BJ (cell line): ENCODE data around the gene BCAS3. TPM values are rescaled to one million over a fixed set of nuclear protein-coding genes. Genes with fewer than 3 reads are reported as not detected.
A peak's percentile ranks its signal among the peaks of the same experiment; 100 is the strongest.

ENCODE experiments used
- CTCF ChIA-PET: fragments of 350-600 bp; formaldehyde crosslinking; extraction: SDS; loops from one replicate; lab custom pipeline; 2021; ENCODE audit warnings: antibody characterized with exemption, inconsistent platforms; lab: Yijun Ruan, JAX
- POLR2A ChIA-PET: fragments of 300-600 bp; sonication (Branson Sonifier 250); formaldehyde crosslinking; extraction: SDS; loops from one replicate; lab custom pipeline; 2021; ENCODE audit warnings: antibody characterized with exemption; lab: Charles Lee
- DNase-seq: peaks from one replicate; pipeline ENCODE4 v3.0.0-alpha.2; 2011; ENCODE audit warnings: low read depth
- H3K27me3 ChIP-seq: 2 replicates; pipeline ENCODE4 v1.6.0; 2011; ENCODE audit warnings: low read length; ENCODE audit not compliant: control insufficient read depth, insufficient read depth
- H3K36me3 ChIP-seq: 2 replicates; pipeline ENCODE4 v1.5.1; 2011; ENCODE audit warnings: low read length; ENCODE audit not compliant: control insufficient read depth, insufficient read depth
- H3K4me3 ChIP-seq: 2 replicates; pipeline ENCODE4 v1.5.1; 2011; ENCODE audit warnings: low read depth, mild to moderate bottlenecking, control low read depth, low read length
- polyA plus RNA-seq: library from polyadenylated mRNA; depleted of rRNA; stranded (reverse); fragments of >200 nt; gene quantifications from 2 replicates; pipeline ENCODE4 v1.2.3, GENCODE V29; 2011
- TF ChIP-seq, protein P1 (sequence below): IDR thresholded peaks from 2 replicates; pipeline ENCODE4 v1.5.1; 2011; ENCODE audit warnings: low read depth, mild to moderate bottlenecking, control low read depth, inconsistent platforms, low read length, moderate library complexity; ENCODE audit not compliant: insufficient read depth

BCAS3 gene
- polyA plus RNA-seq, 1 experiment: 19.5 TPM

DNA sequence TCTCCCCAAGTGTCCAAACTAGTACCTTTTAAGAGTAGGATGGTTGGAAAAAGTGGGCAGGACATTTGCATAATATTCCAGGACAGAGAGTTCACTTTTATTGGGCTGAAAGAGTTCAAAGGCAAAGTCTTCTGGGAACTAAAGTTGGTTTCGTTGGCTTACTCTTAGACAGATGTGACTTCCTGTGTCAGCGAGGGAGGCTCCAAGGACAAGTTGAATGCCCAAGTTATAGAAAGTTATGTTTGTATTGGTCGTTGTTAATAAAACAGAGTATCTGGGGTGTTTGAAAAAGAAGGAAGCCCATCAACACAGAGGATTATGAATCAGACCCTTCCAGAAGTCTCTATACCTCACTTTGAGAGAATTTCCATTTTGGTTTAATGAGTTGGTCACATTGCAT is 604.7 kb downstream of the BCAS3 start:
- CTCF ChIA-PET: no interaction called here
- TF ChIP-seq, protein P1, sequence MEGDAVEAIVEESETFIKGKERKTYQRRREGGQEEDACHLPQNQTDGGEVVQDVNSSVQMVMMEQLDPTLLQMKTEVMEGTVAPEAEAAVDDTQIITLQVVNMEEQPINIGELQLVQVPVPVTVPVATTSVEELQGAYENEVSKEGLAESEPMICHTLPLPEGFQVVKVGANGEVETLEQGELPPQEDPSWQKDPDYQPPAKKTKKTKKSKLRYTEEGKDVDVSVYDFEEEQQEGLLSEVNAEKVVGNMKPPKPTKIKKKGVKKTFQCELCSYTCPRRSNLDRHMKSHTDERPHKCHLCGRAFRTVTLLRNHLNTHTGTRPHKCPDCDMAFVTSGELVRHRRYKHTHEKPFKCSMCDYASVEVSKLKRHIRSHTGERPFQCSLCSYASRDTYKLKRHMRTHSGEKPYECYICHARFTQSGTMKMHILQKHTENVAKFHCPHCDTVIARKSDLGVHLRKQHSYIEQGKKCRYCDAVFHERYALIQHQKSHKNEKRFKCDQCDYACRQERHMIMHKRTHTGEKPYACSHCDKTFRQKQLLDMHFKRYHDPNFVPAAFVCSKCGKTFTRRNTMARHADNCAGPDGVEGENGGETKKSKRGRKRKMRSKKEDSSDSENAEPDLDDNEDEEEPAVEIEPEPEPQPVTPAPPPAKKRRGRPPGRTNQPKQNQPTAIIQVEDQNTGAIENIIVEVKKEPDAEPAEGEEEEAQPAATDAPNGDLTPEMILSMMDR: no peak
- Histone ChIP-seq H3K27me3 (no peaks in the 10 kb centered on the region), H3K4me3 (no peak overlapping the region), H3K36me3 (no peaks in the 10 kb centered on the region; the same call in 1 of the 2 replicates)
- POLR2A ChIA-PET: interaction anchor here (0.7 kb wide), 1 partner anchor 1204 kb away, joined by 4 read pairs; no protein-coding TSS in a partner anchor
- no peak for DNase-seq

DNA sequence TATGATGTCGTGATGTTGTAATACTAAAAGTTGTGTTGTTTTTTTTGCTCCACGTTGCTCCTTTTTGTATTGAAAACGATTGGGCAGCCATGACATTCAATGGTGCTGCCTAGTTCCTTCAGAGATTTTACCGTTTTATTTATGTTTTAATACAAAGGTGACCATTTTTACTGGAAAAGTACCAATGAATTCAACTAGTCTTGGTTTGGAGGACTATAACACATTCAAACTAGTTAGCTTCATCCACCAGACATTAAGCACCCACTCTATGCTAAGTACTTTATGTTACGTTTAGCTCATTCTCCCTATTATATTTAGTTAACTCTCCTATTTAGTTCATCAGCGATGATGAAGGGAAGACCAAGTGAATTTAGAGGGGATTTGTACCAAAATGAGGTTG is 605.4 kb downstream of the BCAS3 start:
- POLR2A ChIA-PET: no interaction called here
- H3K4me3 ChIP-seq: no peak overlapping the region
- H3K36me3 ChIP-seq: no peaks in the 10 kb centered on the region; the same call in 1 of the 2 replicates
- CTCF ChIA-PET: interaction anchor here (0.6 kb wide), 1 partner anchor 108 kb away, joined by 3 read pairs; no protein-coding TSS in a partner anchor
- DNase-seq: no peak
- TF ChIP-seq, protein P1: no peak
- H3K27me3 ChIP-seq: no peaks in the 10 kb centered on the region

GRCh38 chr17:61284174-61284573 is 606.5 kb downstream of the BCAS3 start:
- TF ChIP-seq, protein P1: no peak
- DNase-seq: peak; percentile 64
- H3K36me3 ChIP-seq: no peaks in the 10 kb centered on the region
- H3K27me3 ChIP-seq: no peaks in the 10 kb centered on the region
- no peak overlapping the region for H3K4me3 ChIP-seq
- ChIA-PET CTCF (interaction anchor here (0.8 to 1.4 kb wide), 4 partner anchors 9 to 22 kb away, joined by 3 to 4 read pairs (median 3); no protein-coding TSS in a partner anchor), POLR2A (no interaction called here)

DNA sequence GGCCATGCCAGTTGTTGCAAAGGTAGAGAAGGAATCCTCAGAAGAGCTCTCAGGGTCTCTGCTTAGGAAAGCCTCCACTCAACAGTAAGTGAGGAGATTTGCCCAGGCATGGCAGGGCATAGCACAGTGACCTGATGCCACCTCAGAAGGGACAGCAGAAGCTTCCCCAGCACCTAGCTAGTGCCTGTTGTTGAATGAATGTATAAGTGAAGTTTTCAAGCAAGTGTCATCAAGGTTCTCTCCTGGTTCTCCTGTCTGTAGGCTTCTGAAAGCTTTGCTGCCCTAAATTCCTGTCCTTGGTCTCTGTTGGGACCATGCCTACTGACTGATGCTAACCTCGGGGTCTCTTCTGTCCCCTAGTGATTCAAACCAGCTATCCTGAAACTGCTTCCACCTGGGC is 607.1 kb downstream of the BCAS3 start:
- Histone ChIP-seq H3K27me3 (no peaks in the 10 kb centered on the region), H3K4me3 (no peak overlapping the region), H3K36me3 (no peaks in the 10 kb centered on the region)
- TF ChIP-seq, protein P1: no peak
- ChIA-PET CTCF (interaction anchor here (0.9 to 1.4 kb wide), 3 partner anchors 12 to 21 kb away, joined by 3 read pairs; no protein-coding TSS in a partner anchor), POLR2A (no interaction called here)
- DNase-seq: no peak

- peak; percentile 56 for DNase-seq
- Histone ChIP-seq H3K4me3 (no peak overlapping the region), H3K36me3 (no peaks in the 10 kb centered on the region), H3K27me3 (no peaks in the 10 kb centered on the region)
- TF ChIP-seq, protein P1: no peak
- ChIA-PET CTCF (interaction anchor here (1.0 to 1.2 kb wide), 2 partner anchors 9 to 22 kb away, joined by 3 to 5 read pairs; no protein-coding TSS in a partner anchor), POLR2A (interaction anchor here (0.5 kb wide), 1 partner anchor 15 kb away, joined by 5 read pairs; no protein-coding TSS in a partner anchor)
These were observed 608.1 kb downstream of the BCAS3 start for GRCh38 chr17:61285526-61286320.
